ENCODE data around the gene RIMKLA. TPM values are rescaled to one million over a fixed set of nuclear protein-coding genes. Genes with fewer than 3 reads are reported as not detected.

Gene RIMKLA
- total RNA-seq, 4 donors from 2014 or later: 2.4 to 11.9 (median 8.8) TPM

- no peak for DNase-seq
Observed at GRCh38 chr1:42369471-42369870, 11.1 kb upstream of the RIMKLA start.

GRCh38 chr1:42370876-42371549 lies 9.6 kb upstream of the RIMKLA start:
- no peak overlapping the region for H3K4me3 ChIP-seq
- intact Hi-C loops (cut with DNase I; ENCODE audit: low total_unique reads) (no loop called here), in situ Hi-C loops (cut with MboI; ENCODE audit: low pct_ligation_motif_present in 1 of 4, low pct_unique_long_range_greater_than_20kb in 1 of 4, low sequenced_read_pairs in 3 of 4) (no loop called here)
- H3K9me3 ChIP-seq: no peaks in the 10 kb centered on the region
- DNase-seq: no peak
- TF ChIP-seq EP300 (IDR thresholded peaks at IDR 0.05; ENCODE audit: low read depth) (no peak), POLR2A (IDR thresholded peaks at IDR 0.05) (no peak), CTCF (IDR thresholded peaks at IDR 0.05) (no peak), POLR2AphosphoS5 (IDR thresholded peaks at IDR 0.05) (no peak)
- H3K4me1 ChIP-seq: peaks cover 0 to 8% (median 0%) of the 10 kb centered on the region in 4 donors
- no peaks in the 10 kb centered on the region for H3K27me3 ChIP-seq
- no peaks in the 10 kb centered on the region for H3K36me3 ChIP-seq
- no peak overlapping the region for H3K27ac ChIP-seq

More at GRCh38 chr1:42369471-42369870, 11.1 kb upstream of the RIMKLA start:
- TF ChIP-seq POLR2A (IDR thresholded peaks at IDR 0.05) (no peak), POLR2AphosphoS5 (IDR thresholded peaks at IDR 0.05) (no peak), EP300 (IDR thresholded peaks at IDR 0.05; ENCODE audit: low read depth) (no peak), CTCF (IDR thresholded peaks at IDR 0.05) (no peak)
- peaks cover 0 to 8% (median 0%) of the 10 kb centered on the region in 4 donors for H3K4me1 ChIP-seq
- in situ Hi-C loops (cut with MboI; ENCODE audit: low pct_ligation_motif_present in 1 of 4, low pct_unique_long_range_greater_than_20kb in 1 of 4, low sequenced_read_pairs in 3 of 4) (no loop called here), intact Hi-C loops (cut with DNase I; ENCODE audit: low total_unique reads) (no loop called here)
- no peak overlapping the region for H3K4me3 ChIP-seq
- no peaks in the 10 kb centered on the region for H3K27me3 ChIP-seq
- no peaks in the 10 kb centered on the region for H3K9me3 ChIP-seq
- H3K36me3 ChIP-seq: no peaks in the 10 kb centered on the region
- WGBS, 2 donors (ENCODE audit: low coverage in 1 of 2): 71 to 87% methylated on average over 1 of the region's 1 CpG
- no peak overlapping the region for H3K27ac ChIP-seq

- Histone ChIP-seq H3K4me3 (no peak overlapping the region), H3K27me3 (no peaks in the 10 kb centered on the region), H3K4me1 (peaks cover 0 to 8% (median 0%) of the 10 kb centered on the region in 4 donors), H3K27ac (no peak overlapping the region), H3K36me3 (no peaks in the 10 kb centered on the region), H3K9me3 (no peaks in the 10 kb centered on the region)
- in situ Hi-C loops (cut with MboI; ENCODE audit: low pct_ligation_motif_present in 1 of 4, low pct_unique_long_range_greater_than_20kb in 1 of 4, low sequenced_read_pairs in 3 of 4): no loop called here
- TF ChIP-seq POLR2A (IDR thresholded peaks at IDR 0.05) (no peak), POLR2AphosphoS5 (IDR thresholded peaks at IDR 0.05) (no peak), EP300 (IDR thresholded peaks at IDR 0.05; ENCODE audit: low read depth) (no peak), CTCF (IDR thresholded peaks at IDR 0.05) (no peak)
- 88 to 100% methylated on average over 2 of the region's 2 CpGs for WGBS, 2 donors (ENCODE audit: low coverage in 1 of 2)
- DNase-seq: no peak
- intact Hi-C loops (cut with DNase I; ENCODE audit: low total_unique reads): no loop called here
Observed at GRCh38 chr1:42372796-42373195, 7.8 kb upstream of the RIMKLA start.

- Histone ChIP-seq H3K27me3 (peaks cover 12% of the 10 kb centered on the region), H3K4me1 (peaks cover 0 to 17% (median 11%) of the 10 kb centered on the region in 4 donors), H3K9me3 (no peaks in the 10 kb centered on the region), H3K27ac (peak overlapping the region; percentile 43 to 75 (median 73)), H3K4me3 (peak overlapping the region; percentile 56 to 69 (median 62)), H3K36me3 (no peaks in the 10 kb centered on the region)
- in situ Hi-C loops (cut with MboI; ENCODE audit: low pct_ligation_motif_present in 1 of 4, low pct_unique_long_range_greater_than_20kb in 1 of 4, low sequenced_read_pairs in 3 of 4): no loop called here
- intact Hi-C loops (cut with DNase I; ENCODE audit: low total_unique reads): no loop called here
- WGBS, 2 donors (ENCODE audit: low coverage in 1 of 2): 4 to 27% methylated on average over 2 to 19 of the region's 34 CpGs
- no peak for DNase-seq
- TF ChIP-seq CTCF (IDR thresholded peaks at IDR 0.05) (no peak), EP300 (IDR thresholded peaks at IDR 0.05; ENCODE audit: low read depth) (no peak), POLR2A (IDR thresholded peaks at IDR 0.05) (no peak), POLR2AphosphoS5 (IDR thresholded peaks at IDR 0.05) (no peak)
Observed at GRCh38 chr1:42379794-42380585, 602 bp upstream of the RIMKLA start.
